HG02623 (cell line): Measurements from ENCODE around the gene DGKK.

ENCODE experiments used
- ATAC-seq: cut with Tn5 transposase; IDR thresholded peaks from one replicate; pipeline ENCODE4 v1.9.1; 2021; ENCODE audit warnings: moderate library complexity; ENCODE audit not compliant: unreplicated experiment

Gene DGKK, protein sequence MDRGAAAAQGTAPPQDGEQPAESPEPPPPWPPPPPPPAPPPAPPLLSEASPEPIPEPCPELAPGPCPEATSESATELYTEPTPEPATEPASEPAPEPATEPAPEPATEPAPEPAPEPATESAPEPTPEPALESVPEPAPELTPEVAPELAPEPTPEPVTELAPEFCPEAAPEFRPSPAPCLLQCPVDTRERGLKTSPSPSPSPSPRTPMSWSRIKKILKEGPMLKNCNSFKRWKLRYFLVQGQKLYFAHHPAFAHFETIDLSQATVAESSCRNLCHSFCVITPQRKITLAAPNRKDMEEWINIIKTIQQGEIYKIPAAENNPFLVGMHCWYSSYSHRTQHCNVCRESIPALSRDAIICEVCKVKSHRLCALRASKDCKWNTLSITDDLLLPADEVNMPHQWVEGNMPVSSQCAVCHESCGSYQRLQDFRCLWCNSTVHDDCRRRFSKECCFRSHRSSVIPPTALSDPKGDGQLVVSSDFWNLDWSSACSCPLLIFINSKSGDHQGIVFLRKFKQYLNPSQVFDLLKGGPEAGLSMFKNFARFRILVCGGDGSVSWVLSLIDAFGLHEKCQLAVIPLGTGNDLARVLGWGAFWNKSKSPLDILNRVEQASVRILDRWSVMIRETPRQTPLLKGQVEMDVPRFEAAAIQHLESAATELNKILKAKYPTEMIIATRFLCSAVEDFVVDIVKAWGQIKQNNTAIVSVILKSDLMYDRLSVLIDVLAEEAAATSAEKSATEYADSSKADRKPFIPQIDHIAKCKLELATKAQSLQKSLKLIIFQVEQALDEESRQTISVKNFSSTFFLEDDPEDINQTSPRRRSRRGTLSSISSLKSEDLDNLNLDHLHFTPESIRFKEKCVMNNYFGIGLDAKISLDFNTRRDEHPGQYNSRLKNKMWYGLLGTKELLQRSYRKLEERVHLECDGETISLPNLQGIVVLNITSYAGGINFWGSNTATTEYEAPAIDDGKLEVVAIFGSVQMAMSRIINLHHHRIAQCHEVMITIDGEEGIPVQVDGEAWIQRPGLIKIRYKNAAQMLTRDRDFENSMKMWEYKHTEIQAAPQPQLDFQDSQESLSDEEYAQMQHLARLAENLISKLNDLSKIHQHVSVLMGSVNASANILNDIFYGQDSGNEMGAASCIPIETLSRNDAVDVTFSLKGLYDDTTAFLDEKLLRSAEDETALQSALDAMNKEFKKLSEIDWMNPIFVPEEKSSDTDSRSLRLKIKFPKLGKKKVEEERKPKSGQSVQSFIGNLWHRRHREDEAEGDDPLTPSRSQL

DNA sequence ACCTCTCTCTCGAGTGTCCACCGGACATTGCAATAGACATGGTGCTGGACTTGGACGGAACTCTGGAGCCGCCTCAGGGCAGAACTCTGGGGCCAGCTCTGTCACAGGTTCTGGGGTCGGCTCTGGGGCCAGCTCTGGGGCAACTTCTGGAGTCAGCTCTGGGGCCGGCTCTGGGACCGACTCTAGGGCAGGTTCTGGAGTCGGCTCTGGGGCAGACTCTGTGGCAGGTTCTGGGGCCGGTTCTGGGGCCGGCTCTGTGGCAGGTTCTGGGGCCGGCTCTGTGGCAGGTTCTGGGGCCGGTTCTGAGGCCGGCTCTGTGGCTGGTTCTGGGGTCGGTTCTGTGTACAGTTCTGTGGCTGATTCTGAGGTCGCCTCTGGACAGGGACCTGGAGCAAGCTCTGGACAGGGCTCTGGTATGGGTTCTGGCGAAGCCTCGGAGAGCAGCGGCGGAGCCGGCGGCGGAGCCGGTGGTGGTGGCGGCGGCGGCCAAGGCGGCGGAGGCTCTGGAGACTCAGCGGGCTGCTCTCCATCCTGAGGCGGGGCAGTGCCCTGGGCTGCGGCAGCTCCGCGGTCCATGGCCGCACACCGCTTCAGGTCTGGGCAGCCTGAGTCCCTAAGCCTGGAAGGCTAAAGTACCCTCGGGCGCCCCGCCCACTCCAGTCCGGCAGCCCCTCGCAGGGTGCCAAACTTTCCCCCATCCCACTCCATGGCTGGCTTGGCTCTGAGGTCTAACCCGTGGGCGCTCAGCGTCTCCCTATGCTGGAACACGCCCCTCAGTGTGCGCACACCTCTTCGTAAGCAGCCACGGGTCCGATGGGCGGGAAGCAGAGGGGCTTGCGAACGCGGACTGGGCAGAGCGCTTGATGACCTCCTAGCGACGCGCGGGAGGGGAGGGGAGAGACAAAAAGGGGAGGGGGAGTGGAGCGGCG lies at the start of gene DGKK:
TSS of gene DGKK (minus strand) at position 723 of the 929 bp plus-strand sequence. CDS start at position 576, 147 bp downstream.
- no peak for ATAC-seq

DNA sequence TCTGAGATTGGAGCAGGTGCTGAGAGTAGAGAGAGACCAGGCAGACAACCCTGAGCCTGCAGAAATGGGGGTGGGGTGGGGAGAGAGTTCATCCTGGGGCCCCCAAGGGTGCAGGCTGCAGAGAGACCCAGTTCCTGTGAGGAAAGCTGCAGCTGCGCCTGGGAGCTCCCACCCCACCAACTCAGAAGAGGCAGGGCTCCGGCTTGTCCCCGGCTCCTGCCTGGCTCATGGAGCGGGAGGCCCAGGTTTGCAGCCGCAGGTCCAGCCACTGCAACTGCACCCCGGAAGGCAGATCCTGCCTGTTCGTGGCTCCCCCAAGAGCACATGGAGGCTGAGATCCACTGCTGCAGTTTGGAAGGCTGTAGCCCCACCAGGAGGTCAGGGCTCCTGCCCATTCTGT lies 44.2 kb upstream of the DGKK start:
- no peak for ATAC-seq

DNA sequence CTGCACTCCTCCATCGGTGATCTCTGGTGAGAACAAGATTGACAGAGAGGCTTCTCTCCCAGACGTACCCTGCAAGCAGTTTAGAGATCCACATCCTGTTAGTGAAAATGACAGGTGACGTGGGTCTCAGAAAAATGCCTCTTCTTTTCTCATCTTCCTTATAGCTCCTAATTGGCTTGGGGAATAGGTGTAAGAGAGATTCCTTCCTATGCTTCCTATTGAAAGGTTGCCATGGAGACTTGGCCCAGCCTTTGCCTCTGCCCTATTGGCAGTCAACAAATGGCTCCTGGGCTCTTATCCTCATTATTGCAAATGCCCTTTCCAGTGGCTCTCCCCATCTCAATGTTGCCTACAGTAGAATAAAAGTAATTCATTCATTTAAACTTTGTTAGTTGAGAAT lies 26.5 kb upstream of the DGKK start:
- ATAC-seq = no peak

DNA sequence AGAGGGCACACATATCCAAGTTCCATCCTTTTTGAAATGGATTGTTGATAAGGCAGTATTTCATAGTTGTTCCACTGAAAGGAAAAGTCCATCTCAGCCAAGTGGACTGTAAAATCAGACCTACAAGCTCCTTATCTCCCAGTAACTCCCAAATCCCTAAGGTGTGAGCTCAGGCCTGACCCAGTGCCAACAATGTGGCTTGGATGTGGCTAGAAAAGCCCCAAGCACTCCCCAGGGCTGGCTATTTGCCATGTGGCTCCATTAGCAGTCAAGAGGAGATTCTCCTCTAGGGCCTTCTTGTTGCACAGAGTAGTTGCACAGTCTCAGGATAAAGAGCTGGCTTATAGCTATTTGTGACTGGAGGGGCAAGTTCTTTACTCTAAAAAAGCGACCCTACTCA lies 25.0 kb upstream of the DGKK start:
- ATAC-seq = no peak

DNA sequence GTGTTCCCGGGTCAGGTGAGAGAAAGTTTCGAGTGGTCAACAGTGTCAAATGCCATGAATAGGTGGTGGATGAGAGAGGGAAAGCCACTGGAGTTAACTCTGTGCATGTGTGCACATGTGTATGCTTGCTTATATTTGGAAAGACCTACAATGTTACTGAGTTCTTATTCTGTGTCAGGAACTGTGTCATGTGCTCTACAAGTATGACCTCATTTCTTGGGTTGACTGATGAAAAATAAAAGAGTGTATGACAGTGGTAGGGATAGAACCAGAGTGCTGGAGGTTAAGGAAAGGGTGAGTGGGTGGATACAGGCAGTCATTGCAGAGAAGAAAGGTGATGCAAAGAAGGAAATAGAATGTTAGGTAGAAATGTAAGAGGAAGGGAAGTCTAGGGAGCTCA lies 22.1 kb upstream of the DGKK start:
- no peak for ATAC-seq

DNA sequence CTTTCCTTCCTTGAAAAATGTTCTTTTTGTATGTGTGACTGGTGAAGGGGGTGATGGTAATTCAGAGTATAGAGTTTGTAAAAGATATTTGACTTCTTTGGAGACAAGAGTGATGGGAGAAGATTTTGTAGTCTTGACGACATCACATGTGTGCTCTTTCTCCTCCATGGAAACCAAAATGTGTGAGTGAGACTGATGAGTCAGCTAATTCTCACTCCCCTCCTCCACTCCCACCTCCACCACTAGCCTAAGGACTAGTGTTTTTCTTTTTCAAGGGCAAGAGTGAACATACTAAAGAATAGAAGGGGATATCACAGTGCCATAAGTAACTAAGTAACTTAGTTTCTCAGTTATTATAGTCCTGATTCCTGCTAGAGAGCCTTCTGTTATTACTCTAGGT lies 14.0 kb upstream of the DGKK start:
- no peak for ATAC-seq

DNA sequence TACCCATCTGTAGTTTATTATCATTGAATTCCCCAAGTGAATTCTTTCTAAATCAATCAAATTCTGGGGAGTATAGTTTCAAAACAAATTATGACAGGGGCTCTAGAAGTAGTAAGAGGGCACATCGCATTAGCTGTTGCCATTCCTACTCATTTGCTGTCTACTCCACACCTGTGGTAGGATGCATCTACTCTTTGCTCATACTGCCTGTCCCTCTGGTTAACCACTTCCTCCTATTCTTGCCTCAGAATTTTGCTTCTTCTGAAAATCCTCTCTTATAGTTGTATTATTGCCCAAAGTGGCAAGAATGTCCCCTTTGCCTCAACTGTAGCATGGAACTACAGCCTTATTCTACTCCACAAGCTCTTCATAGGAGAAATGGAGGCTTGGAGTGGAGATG lies 12.7 kb upstream of the DGKK start:
- no peak for ATAC-seq

DNA sequence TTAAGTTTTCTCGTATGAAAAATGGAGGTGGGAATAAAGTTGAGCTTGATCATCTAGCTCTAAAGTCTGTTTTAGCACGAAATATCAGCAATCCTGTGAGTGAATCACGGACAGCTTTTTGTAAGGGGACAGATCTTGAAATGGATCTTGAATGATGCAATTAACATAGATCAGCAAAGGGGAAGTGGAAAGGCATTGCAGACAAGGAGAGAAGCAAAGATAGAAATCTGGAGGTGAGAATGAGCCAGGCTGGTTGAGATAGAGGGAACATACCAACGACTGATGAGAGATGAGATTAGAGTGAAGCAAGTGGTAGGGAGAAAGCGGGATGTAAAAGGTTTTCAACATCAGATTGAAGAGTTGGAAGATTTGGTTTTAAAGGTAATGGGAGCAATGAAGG lies 4.6 kb upstream of the DGKK start:
- ATAC-seq = no peak

DNA sequence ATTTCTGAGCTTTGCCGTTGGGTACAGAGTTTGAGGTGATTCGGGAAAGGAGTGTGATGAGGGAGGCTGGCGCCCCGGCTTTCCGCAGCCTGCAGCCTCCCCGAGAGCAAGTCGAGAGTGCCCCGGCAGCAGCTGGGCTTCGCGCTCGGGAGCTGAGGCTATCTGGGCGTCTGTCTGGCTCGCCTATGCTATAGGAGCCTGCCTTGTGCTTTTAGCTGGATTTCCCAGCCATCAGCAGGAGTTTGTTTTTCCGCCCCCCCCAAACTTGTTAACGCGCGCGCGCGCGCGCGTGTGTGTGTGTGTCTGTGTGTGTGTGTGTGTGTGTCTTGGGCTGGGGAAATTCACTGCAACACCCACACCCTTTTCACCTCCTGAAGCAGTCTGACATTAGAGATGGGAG lies 765 bp upstream of the DGKK start:
- ATAC-seq = no peak

DNA sequence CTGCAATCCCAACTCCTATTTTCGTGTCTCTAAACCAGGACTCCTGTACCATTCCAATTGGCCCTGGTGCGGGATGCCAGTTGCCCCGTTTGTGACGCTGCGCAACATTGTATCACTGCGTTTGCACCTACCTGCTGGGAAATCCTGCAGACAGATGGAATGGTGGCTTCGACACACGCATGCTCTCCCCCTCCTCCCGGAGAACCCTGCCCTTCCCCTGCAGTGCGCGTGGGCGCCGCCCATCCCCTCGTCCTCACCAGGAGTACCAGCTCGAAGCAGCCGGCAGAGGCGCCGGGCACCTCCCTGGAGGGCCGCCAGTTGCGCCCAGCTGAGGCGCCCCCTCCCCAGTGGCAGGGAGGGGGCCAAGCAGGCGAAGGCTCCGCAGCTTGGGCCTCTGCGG lies 1.4 kb downstream of the DGKK start:
- ATAC-seq = no peak

DNA sequence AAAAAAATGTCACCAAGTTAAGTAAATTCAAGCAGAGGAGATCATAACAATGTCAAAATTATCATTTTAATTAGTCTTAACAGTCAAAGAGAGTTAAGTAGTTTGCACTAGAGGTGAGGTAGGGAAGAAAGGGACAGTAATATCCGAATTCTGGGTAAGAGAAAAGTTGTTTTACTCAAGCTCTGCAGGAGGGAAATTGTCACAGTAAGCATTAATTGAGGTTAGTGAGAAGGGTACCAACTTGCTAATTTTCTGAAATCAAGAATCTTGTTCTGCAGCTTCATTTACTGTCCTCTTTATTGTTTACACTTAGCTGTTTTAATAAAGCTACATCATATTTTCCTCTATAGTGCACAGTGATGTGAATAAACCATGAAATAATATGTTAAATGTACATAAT lies 11.0 kb downstream of the DGKK start:
- no peak for ATAC-seq

DNA sequence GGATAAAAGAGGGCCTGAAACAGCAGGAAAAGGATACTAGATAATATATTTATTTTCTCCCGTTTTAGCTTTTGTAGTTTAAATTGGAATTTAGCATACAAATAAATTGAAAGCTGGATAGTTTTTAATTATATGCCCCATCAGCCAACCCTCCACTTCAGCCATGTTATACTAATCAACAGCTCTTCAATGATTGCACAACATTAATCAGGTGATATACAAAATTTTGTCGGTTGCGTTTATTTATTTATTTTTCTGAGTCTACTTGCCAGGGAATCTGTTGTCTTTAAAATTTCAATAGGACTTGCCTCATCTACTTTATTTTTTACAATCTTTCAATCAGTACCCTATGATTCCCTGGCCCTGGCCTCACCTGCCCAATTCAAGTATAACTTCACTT lies 12.1 kb downstream of the DGKK start:
- no peak for ATAC-seq

DNA sequence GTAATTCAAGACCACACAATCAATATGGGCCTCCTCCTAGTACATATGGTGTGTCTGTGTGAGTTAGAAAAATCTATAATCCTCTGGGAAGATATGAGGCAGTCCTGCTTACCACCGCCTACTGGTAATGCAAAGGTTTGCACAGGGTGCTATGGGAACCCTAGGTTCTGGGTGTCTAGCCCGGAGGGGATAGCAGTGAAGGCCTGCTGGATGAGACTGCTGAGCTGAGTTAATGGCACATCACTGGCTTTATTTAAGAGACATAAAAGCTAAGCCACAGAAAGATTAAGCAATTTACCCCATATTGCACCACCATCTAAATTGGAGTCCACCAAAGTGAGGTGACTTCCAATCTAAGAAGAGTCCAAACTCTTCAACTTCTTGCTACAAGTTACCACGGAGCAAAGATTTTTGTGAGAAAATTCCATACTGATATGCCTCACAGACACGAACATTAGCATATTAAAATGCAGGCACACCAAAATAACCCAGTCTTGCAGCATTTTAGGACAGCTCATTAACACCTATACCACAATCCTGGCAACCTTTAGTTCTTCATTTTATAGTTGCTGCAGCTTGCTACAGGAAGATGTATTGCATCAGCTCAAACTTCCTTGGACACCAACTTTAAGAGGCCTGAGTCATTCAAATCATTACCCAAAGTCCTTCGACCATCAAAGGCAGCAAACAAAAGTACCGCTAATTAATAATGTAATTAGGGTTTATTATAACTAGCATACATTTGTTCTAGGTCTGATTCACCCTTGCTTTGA lies 13.7 kb downstream of the DGKK start:
- no peak for ATAC-seq

DNA sequence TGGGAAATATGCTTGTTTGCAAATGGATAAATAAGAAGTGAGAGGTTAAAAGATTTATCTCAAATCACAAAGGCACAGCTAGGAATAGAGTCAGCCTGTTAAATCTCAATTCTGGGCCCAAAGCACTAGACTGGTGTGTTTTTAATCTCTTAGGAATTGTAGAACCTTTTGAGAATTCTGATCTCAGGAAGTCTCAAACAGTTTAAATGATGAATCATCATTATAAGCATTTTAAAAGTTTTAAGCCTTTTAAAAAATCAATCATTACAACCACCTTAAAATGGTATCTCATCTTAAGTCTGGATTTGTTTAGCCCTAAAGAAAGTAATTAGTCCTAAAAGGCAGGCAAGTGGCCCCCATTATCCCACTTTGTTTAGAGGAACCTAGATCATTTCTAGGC lies 17.8 kb downstream of the DGKK start:
- ATAC-seq = no peak

DNA sequence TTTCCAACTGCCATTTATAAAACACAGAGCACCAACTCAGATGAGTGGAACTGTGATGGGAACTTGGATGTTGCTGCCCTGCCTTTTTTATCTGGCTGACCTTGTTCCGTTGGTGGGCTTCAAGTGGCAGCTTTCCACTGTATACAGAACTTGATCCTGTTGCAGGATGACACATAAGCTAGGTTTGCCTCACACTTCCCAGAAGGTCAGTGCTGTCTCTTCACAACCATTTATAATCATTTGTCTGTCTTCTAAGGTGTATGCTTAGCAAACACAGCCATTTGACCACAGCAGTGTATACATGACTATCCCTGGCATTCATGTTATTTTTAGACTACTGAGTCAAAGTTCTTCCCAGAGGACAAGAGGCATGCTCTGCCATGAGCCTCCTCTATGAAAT lies 20.3 kb downstream of the DGKK start:
- ATAC-seq = no peak

DNA sequence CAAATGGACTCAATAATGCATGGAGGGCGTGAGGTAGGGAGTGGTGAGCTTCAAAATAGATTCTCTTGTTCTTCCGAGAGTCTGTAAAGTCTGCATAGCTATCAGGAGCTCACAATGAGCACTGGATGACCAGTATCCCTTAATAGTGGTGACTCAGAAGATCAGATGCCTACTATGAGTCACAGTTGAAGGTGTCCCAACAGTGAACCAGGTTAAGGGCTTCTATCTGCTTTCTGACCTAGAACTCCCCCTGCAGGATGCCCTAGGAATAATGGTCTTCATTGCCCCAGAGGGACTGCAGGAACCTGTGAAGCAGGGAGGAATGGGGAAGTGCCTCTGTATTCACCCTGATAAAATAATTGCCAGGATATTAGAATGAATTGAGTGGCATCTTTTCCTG lies 22.1 kb downstream of the DGKK start:
- ATAC-seq = no peak

DNA sequence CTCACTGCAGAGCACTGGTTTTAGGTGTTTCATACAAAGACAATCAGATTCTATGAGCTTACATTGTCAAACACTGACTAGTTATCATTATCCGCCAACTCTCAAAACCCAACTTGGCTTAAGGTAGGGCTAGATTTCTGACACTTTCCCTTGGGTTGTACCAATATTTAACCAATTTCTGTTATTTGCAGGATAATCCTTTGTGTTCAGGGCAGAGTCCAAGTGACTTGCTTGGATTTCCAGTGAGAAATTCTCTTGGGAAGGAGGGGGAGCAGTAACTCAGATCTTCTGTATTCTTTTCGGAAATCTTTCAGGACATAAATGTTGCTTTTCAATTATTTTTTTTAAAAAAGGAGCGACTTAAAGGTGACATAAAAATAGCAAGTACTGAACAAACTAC lies 23.1 kb downstream of the DGKK start:
- ATAC-seq = no peak

DNA sequence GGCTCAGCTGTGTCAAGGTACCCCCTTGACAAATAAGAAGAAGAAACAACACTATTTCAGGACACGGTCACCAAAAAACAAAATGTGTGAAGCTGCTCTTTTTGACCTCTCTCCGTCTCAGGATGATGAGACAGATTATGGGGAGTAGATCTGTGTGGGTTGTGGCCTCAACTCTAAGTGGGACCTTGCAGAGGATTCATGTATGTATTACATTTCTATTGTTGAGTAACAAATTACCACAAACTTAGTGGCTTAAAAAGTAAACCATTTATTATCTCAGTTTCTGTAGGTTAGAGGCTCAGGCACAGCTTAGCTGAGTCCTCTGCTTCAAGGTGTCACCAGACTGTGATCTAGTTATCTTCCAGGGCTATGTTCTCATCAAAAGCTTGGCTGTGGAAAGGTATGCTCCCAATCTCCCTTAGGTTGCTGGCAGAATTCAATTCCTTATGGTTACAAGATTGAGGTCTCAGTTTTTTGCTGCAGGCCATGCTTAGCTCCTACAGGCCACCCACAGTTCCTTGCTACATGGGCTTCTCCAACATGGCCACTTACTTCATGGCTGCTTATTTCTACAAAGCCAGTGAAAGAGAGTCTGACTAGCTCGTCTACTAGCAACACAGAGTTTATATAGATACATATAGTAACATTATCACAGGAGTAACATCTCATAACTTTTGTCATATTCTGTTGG lies 28.1 kb downstream of the DGKK start:
- ATAC-seq = no peak

DNA sequence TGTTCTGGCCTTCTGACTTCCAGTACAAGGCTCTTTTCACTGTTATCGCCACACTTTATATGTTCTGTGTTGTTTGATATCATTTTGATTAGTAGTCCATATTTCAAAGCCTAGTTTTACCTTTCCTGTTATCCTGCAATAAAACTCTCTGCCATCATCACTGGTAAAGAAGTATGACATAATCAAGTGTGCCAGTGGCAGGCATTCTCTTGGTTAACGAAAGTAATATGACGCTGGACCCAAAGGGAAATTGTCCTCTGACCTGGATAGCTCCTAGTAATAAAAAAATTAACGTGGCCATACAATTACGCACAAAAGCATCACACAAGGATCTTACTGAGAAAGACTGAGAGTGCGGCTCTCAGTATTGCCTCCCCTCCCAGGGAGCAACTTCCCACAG lies 33.8 kb downstream of the DGKK start:
- no peak for ATAC-seq
